Measurements from ENCODE around the gene DPT. TPM values are rescaled to one million over a fixed set of nuclear protein-coding genes. Genes with fewer than 3 reads are reported as not detected.

DPT gene
- polyA plus RNA-seq, 1 of the 3 experiments (the other 2 are of a cell fraction): 0.05 TPM

GRCh38 chr1:168688644-168689326, 40.2 kb downstream of the DPT start:
- CTCF ChIA-PET: interaction anchor here (0.7 to 1.9 kb wide), 5 partner anchors 14 to 659 kb away, joined by 3 to 5 read pairs (median 4); no protein-coding TSS in a partner anchor
- WGBS (ENCODE audit: low lambda C conversion rate): 75% methylated on average over 5 of the region's 5 CpGs

More at GRCh38 chr1:168688644-168689326, 40.2 kb downstream of the DPT start:
- H3K36me3 ChIP-seq (replicated peaks in 1 of 2; ENCODE audit: control insufficient read depth in 1 of 2, insufficient read depth in 2 of 2, low read length in 1 of 2): no peaks in the 10 kb centered on the region
- no peak overlapping the region for H3K4me2 ChIP-seq
- no peak overlapping the region for H3K4me3 ChIP-seq (ENCODE audit: low read depth in 2 of 2, low read length in 1 of 2)
- no peaks in the 10 kb centered on the region for H3K9me2 ChIP-seq
- peaks cover 0 to 38% of the 10 kb centered on the region in 2 experiments; a peak in 3 of 4 replicates for H3K4me1 ChIP-seq (ENCODE audit: control insufficient read depth in 1 of 2, insufficient read depth in 2 of 2, low read depth in 1 of 2, low read length in 1 of 2)
- no peaks in the 10 kb centered on the region for H3K79me2 ChIP-seq (ENCODE audit: insufficient read depth)
- H4K20me1 ChIP-seq (ENCODE audit: insufficient read depth): no peaks in the 10 kb centered on the region
- POLR2A ChIA-PET: no interaction called here
- H2AFZ ChIP-seq (ENCODE audit: low read depth): no peak overlapping the region
- no peak for DNase-seq
- TF ChIP-seq USF1 (IDR thresholded peaks at IDR 0.05; ENCODE audit: borderline replicate concordance, low read depth): no peak
- no peak for TF ChIP-seq EZH2phosphoT487 (IDR thresholded peaks at IDR 0.05; ENCODE audit: borderline replicate concordance, low read depth)
- no peak for TF ChIP-seq ELF1 (IDR thresholded peaks at IDR 0.05)
- TF ChIP-seq FOXM1 (IDR thresholded peaks at IDR 0.05; ENCODE audit: low read depth): no peak
- TF ChIP-seq PBX3 (IDR thresholded peaks at IDR 0.05): no peak
- TF ChIP-seq CTCF (IDR thresholded peaks at IDR 0.05): no peak
- TF ChIP-seq POLR2AphosphoS5 (IDR thresholded peaks at IDR 0.05; ENCODE audit: low read depth, low read length): no peak
- TF ChIP-seq JUND (IDR thresholded peaks at IDR 0.05): no peak
- no peak for TF ChIP-seq IRF3 (IDR thresholded peaks at IDR 0.05; ENCODE audit: low read depth, low read length)
- no peak for TF ChIP-seq FOSL2 (IDR thresholded peaks at IDR 0.05; ENCODE audit: borderline replicate concordance, low read depth)
- TF ChIP-seq RAD21 (IDR thresholded peaks at IDR 0.05; ENCODE audit: low read length): no peak
- TF ChIP-seq GABPA (IDR thresholded peaks at IDR 0.05; ENCODE audit: low read depth): no peak
- no peak for TF ChIP-seq SIN3A (IDR thresholded peaks at IDR 0.05; ENCODE audit: borderline replicate concordance, low read depth, low read length)
- no peak for TF ChIP-seq MEF2A (IDR thresholded peaks at IDR 0.05; ENCODE audit: borderline replicate concordance, low read depth)
- no peaks in the 10 kb centered on the region for H3K9me3 ChIP-seq
- H3K27me3 ChIP-seq (ENCODE audit: insufficient read depth): no peaks in the 10 kb centered on the region
- peak overlapping the region in 1 of 2 experiments; percentile 100; a peak in 2 of 4 replicates for H3K27ac ChIP-seq (ENCODE audit: low read depth in 2 of 2, low read length in 1 of 2)
- H3F3A ChIP-seq (replicated peaks; ENCODE audit: insufficient read depth): no peaks in the 10 kb centered on the region
- H3K9ac ChIP-seq: no peak overlapping the region

All from SK-N-SH (cell line).